ENCODE measurements around the gene DKK3.

DKK3 gene

DNA sequence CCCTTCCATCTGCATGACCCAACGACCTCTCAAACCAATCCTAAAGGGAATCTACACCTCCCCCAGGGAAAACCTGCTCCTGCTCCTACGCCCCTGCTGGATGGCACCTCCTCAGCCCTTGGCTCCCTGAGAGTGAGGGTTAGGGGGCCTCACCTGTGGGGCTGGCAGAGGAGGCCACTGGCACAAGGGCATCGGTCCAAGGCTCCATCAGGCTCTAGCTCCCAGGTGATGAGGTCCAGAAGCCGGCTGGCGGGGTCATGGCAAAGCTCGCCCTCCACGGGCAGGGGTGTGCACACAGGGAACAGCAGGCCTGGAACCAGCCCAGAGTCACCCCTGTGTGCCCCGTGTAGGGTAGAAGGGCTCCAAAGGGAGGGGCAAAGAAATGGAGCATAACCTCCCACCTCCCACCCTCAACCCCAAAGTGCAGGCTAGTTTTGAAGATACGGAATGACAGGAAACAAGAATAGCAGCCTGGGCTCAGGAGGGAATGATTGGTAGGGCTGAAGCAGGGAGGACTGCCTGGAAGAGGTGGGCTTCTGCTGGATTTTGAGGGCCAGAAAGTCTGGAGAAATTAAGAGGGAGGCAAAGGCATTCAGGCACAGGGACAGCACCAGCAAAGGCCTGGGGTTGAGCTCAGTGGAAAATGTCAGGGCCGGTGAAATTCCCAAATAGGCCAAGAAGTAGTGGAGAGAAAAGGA lies 42.6 kb downstream of the DKK3 start:
- no peak for DNase-seq

DNA sequence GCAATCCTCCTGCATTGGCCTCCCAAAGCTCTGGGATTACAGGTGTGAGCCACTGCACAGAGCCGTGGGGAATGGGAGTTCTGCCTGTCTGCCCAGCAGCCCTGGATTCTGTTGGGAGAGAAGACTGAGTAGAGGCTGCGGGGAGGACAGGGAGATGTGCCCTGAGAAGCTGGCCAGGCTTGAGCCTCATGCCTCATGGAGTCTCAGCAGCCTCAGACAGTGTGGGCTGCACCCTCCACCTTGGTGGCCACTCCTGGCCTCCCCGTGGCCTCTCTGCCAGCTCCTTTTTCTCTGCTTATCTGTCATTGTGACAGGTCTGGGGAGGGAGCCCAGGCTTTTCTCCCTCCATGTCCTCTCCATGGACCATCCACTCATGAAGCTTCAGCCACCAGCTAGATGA lies 43.2 kb downstream of the DKK3 start:
- no peak for DNase-seq

DNA sequence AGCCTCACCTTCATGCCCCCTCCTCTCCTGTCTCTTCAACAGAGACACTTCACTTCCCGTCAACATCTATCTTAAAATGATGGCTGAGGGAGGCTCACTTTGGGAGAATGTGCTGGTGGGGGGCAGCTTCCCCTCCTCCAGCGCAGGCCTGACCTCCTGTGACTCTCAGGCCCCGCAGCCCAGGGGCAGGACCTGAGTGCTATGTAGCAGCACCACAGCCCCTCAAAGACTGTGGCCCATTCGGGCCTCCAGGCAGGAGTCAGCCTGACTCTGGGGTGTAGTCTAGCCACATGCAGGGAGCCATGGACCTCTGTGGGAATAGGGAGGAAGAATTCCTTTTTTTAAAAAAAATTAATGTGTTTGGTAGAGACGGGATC lies 43.7 kb downstream of the DKK3 start:
- DNase-seq, result no peak

DNA sequence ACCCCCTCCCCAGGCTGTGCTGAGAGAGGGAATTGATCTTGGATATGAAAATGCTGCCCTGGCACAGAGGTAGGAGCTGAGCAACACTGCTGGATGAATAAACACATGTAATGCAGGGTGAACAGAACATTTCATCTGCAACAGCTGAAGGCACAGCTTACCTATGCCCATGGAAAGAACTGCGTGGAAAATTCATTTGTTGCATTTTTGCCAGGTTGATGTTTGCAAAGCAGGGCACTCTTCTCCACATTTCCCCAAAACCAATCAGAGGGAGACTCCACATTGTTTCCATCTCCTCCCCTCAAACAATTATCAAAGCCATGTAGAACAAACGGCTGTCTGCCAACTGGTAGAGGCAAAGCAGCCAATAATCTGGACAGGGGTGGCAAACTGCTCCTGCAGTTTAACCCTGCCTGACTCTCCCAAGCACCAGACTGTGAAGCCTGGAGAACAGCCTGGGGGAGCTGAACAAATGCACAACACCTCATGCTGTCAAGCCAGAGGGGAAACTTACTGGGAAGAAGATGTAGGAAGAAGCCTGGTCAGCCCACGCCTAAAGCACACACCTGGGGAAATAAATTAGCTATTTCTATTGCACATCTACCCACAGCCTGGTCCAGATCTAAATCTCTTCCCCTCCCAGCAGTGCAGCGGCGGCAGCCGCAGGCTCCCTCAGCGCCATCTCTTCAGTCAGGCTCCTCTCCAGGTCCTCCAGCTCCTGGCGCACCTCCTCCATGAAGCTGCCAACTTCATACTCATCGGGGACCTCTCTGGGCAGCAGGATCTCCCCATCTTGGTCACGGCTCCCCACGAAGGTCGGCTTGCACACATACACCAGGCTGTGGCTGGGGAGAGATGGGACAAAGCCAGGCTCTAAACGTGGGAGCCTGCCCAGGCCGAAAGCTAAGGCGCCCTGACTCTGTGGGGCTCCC lies 44.3 kb downstream of the DKK3 start:
- no peak for DNase-seq

DNA sequence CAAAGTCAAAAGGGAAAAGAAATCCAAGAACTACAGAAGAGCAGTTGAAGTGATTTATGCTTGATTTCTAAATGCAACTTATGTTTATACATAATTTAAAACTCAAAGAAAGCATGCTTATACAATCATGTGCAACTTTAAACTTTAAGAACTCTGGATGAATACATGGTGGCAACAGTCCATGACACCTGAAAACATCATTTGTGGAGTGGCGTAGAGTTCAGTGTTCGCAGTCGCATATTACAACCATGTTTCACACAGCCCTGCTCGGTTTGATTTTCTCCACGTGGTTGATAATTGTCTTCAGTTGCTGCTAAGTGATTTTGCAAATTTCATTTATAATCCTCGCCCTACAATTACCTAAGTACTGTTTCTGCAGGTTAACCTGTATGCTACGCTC lies 45.4 kb downstream of the DKK3 start:
- DNase-seq, result no peak

DNA sequence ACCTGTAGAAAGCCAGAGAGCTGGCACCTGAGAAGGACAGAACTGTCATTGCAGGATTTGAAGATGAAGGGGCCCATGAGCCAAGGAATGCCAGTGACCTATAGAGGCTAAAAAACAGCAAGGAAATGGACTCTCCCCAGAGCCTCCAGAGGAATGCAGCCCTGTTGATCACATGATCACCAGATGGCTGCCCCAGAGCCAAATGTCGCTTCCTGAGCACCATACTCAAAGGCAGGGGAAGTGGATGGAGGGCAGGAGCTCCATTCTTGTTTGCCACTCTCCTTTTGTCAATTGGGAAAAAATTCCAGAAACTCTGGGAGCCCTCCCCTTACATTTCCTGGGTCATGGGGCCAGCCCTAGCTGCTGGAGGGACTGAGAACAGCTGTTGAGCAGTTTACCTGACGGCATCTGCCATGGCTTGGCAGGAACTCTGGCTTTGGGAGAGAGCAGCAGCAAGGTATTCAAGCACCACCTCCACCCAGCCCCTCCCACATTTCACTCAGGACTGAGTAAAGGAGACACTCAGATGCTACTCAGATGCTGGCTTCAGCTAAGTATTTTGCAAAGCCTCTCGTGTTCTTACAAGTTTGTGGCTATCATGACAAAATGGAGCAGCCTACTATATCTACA lies 46.9 kb downstream of the DKK3 start:
- no peak for DNase-seq

DNA sequence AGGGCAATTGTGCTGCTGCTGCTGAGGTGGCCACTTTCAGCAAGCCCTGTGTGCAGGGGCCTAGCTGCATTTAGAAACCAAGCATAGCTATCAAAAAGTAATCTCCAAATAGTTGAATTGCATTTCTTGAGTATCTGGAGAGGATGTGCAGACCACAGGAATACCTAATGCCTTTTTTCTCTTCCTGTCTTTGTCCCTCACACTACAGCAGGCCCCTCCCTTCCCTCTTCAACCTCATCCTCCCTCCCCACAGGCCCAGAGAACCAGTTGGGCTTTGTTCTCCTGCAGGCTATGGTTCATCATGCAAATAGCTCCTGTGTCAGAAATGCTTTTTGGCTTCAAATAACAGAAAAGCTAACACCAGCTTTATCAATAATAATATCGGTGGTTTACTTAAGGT lies 47.7 kb downstream of the DKK3 start:
- DNase-seq, result no peak

DNA sequence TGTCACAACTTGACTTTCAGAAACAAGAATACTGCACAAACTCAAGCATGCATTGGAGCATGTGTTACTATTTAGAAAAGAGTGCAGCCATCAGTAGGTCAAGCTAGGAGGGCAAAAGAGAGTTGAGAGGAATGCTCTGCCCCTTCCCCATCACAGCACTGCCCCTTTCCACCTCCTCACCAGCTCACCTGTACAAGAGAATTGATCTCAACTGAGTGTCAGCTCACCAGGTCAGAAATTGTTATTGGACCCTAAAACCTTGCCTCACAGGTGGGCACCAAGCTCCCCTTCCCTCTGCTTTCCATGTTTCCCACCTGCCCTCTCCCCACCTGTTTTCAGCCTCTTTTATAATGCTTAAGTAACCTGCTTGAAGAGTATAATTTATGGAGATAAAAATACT lies 48.8 kb downstream of the DKK3 start:
- no peak for DNase-seq

DNA sequence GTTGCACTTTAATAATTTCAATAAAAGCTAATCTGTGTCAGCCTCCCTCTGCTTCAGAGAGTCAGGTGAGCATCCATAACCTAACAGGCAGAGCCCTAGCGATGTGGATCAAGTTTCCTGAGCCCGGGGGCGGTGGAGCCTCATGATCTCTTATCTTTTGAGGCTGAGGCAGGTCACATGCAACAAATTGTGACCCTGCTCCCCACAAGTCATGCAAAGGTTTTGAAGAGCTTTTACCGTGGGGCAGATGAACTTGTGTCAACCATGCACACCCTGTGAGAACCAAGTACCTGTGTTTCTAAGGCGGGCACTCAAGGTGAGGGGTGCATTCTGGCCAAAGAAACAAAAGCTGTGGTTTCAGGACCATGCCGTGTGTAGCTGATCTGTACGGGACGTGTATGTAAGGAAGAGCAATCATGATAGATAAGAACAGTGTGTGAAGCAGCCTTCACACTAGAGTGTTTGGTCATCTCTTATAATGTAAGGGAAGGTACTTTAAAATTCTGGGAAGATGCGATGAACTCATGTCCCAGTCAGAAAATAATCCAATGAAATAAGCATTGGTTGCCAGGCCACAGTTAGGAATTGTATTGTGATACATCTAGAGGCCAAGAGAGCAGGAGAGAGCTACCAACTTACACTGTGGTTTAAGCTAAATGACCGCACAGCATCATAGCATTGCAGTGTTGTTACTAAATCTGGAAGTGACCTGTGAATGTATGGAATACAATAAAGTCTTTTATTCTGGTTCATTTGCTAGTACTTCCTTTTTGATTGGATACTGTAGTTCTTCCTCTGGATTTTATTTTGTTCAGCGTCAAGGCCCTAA lies 49.8 kb downstream of the DKK3 start:
- DNase-seq, result no peak

DNA sequence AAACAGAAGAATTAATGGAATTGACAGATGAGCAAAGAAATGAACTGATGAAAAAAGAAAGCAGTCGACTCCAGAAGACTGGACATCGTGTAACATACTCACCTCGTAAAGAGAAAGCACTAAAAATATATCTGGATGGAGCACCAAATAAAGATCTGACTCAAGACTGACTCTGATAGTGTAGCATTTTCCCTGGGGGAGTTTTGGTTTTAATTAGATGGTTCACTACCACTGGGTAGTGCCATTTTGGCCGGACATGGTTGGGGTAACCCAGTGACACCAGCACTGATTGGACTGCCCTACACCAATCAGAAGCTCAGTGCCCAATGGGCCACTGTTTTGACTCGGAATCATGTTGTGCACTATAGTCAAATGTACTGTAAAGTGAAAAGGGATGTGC lies 52.4 kb downstream of the DKK3 start:
- no peak for DNase-seq

DNA sequence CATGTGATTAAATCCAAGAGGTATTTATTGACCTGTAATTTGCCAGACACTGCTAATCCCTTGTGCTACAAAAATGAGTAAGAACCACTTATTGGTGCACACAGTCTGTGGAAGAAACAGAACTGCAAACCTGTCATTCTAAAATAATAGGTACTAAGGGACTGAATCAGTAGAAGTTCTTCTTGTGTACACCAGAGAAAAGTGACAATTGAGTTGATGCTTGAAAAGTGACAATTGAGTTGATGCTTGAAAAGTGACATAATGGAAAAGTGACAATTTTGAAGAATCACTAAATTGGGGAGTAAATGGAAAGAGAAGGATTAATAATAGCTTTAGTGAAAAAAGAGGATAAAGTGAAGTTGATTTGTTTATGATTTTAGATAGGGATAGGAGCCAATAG lies 56.4 kb downstream of the DKK3 start:
- DNase-seq, result no peak

DNA sequence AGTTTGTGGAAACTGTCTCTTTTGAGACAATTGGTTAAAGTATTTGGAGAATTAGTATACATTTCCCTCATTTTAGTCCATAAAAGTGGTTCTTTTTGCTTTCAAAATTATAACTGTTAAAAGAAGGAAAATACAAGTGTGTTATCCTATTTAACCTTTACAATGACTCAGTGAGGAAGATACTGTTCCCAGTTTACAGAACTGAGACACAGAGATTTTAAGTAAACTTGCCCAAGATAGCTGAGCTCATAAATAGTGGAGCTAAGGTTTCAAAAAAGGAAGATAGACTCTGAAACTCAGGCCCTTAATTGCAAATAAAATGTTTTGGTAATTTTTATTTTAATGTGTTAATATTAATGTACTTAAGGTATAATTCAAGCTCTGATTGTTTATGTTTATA lies 58.9 kb downstream of the DKK3 start:
- DNase-seq, result no peak

DNA sequence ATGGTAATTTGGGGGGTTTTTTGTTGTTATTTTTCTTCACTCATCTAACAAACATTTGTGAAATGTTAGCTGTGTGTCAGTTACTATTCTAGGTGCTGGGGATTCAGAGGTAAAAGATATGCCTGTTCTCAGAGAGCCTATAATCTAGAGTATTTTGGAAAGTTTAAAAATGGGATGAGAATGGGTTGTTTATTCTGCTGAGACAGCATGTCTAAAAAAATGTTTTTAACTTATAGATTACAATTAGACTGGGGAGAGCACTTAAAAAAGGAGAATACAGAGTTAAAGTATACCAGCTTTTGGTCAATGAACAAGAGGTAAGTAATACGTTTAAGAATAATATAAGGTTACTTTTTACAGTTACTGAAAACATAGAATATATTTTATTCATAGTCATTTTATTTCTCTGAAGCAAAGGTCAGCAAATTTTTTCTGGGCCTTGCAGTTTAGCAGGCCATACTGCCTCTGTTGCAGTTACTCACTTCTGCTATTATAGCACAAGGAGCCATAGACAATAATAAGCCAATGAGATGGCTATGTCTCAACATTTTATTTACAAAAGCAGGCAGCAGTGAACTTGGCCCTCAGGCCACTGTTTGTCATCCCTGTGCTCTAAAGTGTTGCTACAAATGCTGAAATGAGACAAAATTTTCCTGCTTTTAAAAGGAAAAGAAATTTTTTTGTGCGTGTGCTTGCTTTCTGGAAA lies 60.0 kb downstream of the DKK3 start:
- no peak for DNase-seq

DNA sequence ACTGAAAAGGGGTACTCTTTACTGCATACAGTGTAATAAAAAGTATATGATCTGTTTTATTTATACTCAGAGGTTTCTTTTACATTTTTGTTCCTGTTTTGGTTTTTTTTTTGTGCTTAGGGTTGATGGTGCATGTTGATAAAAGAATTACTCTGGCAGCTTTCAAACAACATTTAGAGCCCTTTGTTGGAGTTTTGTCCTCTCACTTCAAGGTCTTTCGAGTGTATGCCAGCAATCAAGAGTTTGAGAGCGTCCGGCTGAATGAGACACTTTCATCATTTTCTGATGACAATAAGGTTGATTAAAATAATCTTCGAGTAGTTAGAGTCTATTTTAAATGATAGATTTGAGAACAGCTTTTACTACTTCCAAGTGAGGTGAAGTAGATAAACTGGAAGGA lies 60.6 kb downstream of the DKK3 start:
- DNase-seq, result no peak

DNA sequence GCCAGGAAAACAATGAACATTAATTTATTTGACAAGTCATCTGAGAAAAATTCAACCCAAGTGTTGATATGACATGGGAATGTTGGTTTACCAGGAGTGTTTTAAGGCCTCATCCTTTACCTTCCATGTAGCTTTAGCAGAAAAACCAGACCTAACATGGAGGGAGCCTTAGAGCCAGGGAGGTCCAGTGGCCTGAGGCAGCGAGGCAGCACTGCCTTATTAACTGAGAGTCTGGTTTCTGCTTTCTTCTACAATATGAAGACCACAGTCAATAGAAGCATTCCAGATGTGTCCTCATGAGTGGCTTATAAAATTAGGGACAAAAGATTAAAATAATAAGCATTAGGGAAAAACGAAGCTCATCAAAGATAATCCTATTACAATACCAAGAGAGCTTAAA lies 61.5 kb downstream of the DKK3 start:
- no peak for DNase-seq

DNA sequence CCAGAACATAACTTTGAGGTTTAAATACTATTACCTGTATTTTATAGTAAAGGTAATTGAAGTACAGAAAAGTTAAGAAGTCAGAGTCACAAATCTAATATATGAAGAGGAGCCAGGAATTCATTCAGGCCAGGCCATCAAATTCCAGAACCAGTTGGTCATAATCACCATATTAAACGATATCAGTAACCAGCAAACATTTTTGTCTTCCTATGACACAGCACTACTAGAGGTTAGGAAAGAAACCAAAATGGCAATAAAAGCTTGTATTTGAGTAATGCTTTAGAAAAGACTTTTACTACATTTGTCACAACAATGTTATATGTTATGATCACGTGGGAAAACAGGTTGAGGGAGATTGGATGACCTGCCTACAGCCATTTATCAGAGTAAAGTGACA lies 62.2 kb downstream of the DKK3 start:
- DNase-seq, result no peak

DNA sequence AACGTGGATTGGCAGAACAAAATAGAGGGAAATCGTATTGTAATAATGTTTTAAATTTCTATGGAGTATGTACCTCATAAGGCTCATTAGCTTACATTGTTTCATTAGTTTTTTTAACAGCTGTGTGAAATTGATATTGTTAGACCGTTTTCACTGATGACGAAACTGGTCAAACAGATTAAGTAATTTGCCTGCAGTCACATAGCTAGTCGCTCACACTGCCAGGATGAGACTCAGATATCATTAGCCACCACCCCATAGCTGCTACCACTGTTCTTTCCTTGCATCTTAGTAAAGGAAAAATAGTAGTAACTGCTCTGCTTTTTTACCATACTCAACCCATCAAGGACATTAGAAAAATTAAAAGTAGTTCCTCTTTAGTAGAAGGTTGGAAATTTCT lies 64.0 kb downstream of the DKK3 start:
- peak; percentile 39 for DNase-seq

DNA sequence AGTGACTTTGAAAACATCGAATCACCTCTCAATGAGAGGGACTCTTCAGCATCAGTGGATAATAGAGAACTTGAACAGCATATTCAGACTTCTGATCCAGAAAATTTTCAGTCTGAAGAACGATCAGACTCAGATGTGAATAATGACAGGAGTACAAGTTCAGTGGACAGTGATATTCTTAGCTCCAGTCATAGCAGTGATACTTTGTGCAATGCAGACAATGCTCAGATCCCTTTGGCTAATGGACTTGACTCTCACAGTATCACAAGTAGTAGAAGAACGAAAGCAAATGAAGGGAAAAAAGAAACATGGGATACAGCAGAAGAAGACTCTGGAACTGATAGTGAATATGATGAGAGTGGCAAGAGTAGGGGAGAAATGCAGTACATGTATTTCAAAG lies 65.8 kb downstream of the DKK3 start:
- no peak for DNase-seq

DNA sequence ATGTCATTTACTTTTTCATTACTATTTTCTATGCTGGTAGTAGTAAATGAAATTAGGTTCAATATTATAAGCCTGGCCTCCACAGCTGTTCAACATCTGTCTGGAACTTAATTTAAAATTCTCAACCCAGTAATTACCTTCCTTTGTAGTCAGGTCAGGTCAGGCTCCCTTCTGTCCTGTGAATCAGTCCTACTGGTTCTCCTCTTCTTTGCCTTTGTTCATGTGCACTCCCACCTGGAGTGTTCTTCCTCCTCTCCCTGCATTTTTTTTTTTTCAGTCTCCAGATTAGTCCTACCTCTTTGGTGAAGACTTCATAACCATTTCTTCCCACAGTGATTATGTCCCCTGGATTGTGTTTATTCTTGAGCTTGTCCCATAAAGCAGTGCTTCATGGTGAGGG lies 67.9 kb downstream of the DKK3 start:
- no peak for DNase-seq

DNA sequence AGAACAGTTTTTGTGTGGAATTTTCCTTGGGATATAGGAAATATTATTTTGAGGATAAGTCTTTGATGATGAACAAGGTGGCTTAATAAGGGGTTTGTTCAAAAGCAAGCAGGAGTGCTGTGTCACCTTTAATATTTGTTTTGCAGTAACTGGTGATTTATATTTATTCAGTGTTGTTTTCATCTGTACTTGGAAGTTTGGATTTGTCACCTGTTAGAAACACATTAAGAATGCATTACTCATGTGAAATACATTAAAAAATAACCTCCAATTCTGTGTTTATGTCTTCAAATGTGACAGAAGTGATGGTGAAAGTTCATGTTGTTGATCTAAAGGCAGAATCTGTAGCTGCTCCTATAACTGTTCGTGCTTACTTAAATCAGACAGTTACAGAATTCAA lies 70.5 kb downstream of the DKK3 start:
- DNase-seq, result no peak

DNA sequence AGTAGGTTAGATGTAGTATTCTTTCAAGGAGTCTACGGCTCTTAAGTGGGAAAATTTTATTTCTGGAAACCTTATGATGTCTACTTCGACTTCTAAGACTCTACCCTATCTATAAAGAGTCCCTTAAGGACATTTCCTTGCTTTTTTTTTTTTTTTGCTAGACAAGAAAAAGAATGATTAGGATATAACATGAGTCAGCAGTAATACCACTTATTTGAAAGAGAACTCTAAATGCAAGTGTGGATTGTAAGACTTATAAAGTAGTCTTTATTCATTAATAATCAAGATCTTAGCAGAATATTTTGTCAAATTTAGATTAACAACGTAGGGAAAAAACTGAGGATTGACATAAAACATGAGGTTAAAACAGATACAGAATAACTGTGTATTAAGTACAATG lies 71.0 kb downstream of the DKK3 start:
- no peak for DNase-seq

DNA sequence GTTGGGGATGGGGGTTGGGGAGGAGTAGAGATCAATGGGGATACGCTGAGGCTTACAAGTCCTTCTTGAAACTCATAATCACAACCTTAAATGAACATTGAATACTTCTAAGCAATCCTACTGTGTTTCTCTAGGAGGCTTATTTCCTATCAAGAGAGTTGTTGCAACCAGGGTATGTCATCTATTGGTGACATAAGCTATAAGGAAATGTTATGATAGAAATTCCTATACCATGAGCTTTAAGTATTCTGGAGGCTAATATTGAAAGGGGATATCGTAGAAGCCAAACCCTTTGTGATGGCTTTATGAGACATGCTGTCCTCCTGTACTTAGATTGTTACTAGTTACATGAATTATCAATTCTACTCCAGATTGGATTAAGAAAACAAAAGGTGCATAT lies 72.9 kb downstream of the DKK3 start:
- DNase-seq, result no peak

Data from hematopoietic multipotent progenitor cell treated with erythropoietin and hydrocortisone succinate and interleukin-3 and kit ligand, for 6 days (in vitro differentiated cells).